Neural cell (in vitro differentiated cells): ENCODE measurements around the gene RHOT1. TPM values are rescaled to one million over a fixed set of nuclear protein-coding genes. Genes with fewer than 3 reads are reported as not detected.

Experiments
- H2AFZ ChIP-seq: fragments of 200-600, 300-800 bp; sonication (generic), shearing (Covaris generic); 2 replicates; pipeline ENCODE4 v1.6.0; 2014; ENCODE audit warnings: low read depth, mild to moderate bottlenecking, antibody characterized with exemption, low read length, moderate library complexity
- H3F3A ChIP-seq: fragments of 200-600 bp; shearing (Covaris generic); 2 replicates; pipeline ENCODE4 v1.6.1; 2016; ENCODE audit warnings: mild to moderate bottlenecking, moderate library complexity, mixed read lengths, antibody characterized with exemption, low read length; ENCODE audit not compliant: insufficient read depth, poor library complexity, severe bottlenecking
- H3K27ac ChIP-seq: fragments of 200-600, 300-800 bp; sonication (generic), shearing (Covaris generic); 2 replicates; pipeline ENCODE4 v1.5.1; 2014; ENCODE audit warnings: mild to moderate bottlenecking, low read length, moderate library complexity
- H3K27me3 ChIP-seq: fragments of 300-800, 200-600 bp; sonication (generic), shearing (Covaris generic); 2 replicates; pipeline ENCODE4 v1.6.0; 2014; ENCODE audit warnings: mild to moderate bottlenecking, low read depth, low read length, moderate library complexity; ENCODE audit not compliant: insufficient read depth
- H3K36me3 ChIP-seq: fragments of 300-800, 200-600 bp; sonication (generic), shearing (Covaris generic); 2 replicates; pipeline ENCODE4 v1.5.1; 2014; ENCODE audit warnings: mild to moderate bottlenecking, antibody characterized with exemption, low read length, moderate library complexity; ENCODE audit not compliant: insufficient read depth
- H3K4me2 ChIP-seq: fragments of 300-800, 200-600 bp; sonication (generic), shearing (Covaris generic); 2 replicates; pipeline ENCODE4 v1.6.0; 2014; ENCODE audit warnings: mild to moderate bottlenecking, low read length
- H3K4me3 ChIP-seq: fragments of 300-800, 200-600 bp; sonication (generic), shearing (Covaris generic); 2 replicates; pipeline ENCODE4 v1.5.1; 2014; ENCODE audit warnings: mild to moderate bottlenecking, low read length, moderate library complexity
- H3K79me2 ChIP-seq: fragments of 200-600 bp; shearing (Covaris generic); replicated peaks from 2 replicates; pipeline ENCODE4 v1.6.0; 2014; ENCODE audit warnings: mild to moderate bottlenecking, low read length, moderate library complexity; ENCODE audit not compliant: insufficient read depth
- H3K9ac ChIP-seq: fragments of 300-800, 200-600 bp; sonication (generic), shearing (Covaris generic); 2 replicates; pipeline ENCODE4 v1.6.1; 2016; ENCODE audit warnings: mild to moderate bottlenecking, low read length, mixed read lengths
- H3K9me2 ChIP-seq: fragments of 200-600 bp; shearing (Covaris generic); 2 replicates; pipeline ENCODE4 v1.6.1; 2016; ENCODE audit warnings: mild to moderate bottlenecking, low read length, mixed read lengths; ENCODE audit not compliant: insufficient read depth
- H3K9me3 ChIP-seq: fragments of 200-600, 300-800 bp; sonication (generic), shearing (Covaris generic); 2 replicates; pipeline ENCODE4 v1.6.1; 2016; ENCODE audit warnings: mild to moderate bottlenecking, mixed run types, low read length, moderate library complexity, mixed read lengths
- H4K20me1 ChIP-seq: fragments of 200-600 bp; shearing (Covaris generic); 2 replicates; pipeline ENCODE4 v1.6.1; 2016; ENCODE audit warnings: mild to moderate bottlenecking, mixed run types; ENCODE audit not compliant: insufficient read depth
- EP300 ChIP-seq: fragments of 450-650 bp; conservative IDR thresholded peaks from 2 replicates; pipeline ENCODE4 v1.6.1; 2014; ENCODE audit warnings: antibody characterized with exemption, mild to moderate bottlenecking, moderate library complexity; ENCODE audit not compliant: poor library complexity, severe bottlenecking
- EZH2 ChIP-seq: fragments of 200-600, 300-800 bp; shearing (Covaris generic), sonication (generic); IDR thresholded peaks from 2 replicates; pipeline ENCODE4 v1.6.1; 2014; ENCODE audit warnings: antibody characterized with exemption, low read length, borderline replicate concordance, mild to moderate bottlenecking; ENCODE audit not compliant: insufficient read depth, poor library complexity, severe bottlenecking
- MXI1 ChIP-seq: fragments of 450-650 bp; conservative IDR thresholded peaks from 2 replicates; pipeline ENCODE4 v1.6.1; 2014; ENCODE audit warnings: antibody characterized with exemption, mild to moderate bottlenecking; ENCODE audit not compliant: poor library complexity, severe bottlenecking
- POLR2AphosphoS5 ChIP-seq: IDR thresholded peaks from 2 replicates; pipeline ENCODE4 v1.6.1; 2012
- RAD21 ChIP-seq: fragments of 450-650 bp; conservative IDR thresholded peaks from 2 replicates; pipeline ENCODE4 v1.6.1; 2014; ENCODE audit warnings: antibody characterized with exemption, mild to moderate bottlenecking, moderate library complexity
- REST ChIP-seq: IDR thresholded peaks from 2 replicates; pipeline ENCODE4 v1.6.1; 2012; ENCODE audit warnings: borderline replicate concordance
- SMC3 ChIP-seq: fragments of 450-650 bp; conservative IDR thresholded peaks from 2 replicates; pipeline ENCODE4 v1.6.1; 2014; ENCODE audit warnings: antibody characterized with exemption, mild to moderate bottlenecking, moderate library complexity; ENCODE audit not compliant: poor library complexity
- TAF1 ChIP-seq: IDR thresholded peaks from 2 replicates; pipeline ENCODE4 v1.6.1; 2012; ENCODE audit warnings: low read depth
- polyA plus RNA-seq: library from polyadenylated mRNA; depleted of rRNA; stranded (reverse); fragments of >200 nt; gene quantifications from 2 replicates; pipeline ENCODE4 v1.2.3, GENCODE V29; 2014
- TF ChIP-seq, protein P1 (sequence below): fragments of 450-650 bp; IDR thresholded peaks from 2 replicates; pipeline ENCODE4 v1.5.1; 2014; ENCODE audit warnings: antibody characterized with exemption, mild to moderate bottlenecking, moderate library complexity; ENCODE audit not compliant: poor library complexity, severe bottlenecking

RHOT1 gene
- polyA plus RNA-seq, 1 donor from 2014 or later, result 99.1 TPM

DNA sequence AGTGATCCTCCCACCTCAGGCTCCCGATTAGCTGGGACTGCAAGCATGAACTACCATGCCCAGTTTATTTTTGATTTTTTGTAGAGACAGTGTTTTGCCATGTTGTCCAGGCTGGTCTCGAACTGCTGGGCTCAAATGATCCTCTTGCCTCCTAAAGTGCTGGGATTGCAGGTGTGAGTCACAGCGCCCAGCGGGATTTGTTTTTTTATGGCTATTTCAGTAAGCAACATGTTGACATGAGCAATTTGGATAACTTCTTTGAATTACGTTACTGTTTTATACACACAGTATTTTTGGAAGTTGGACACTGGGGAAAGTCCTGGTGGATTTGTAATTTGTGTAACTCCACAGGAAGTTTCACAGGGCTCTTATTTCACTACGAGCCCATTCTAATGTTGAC lies 18.5 kb upstream of the RHOT1 start:
- no peaks in the 10 kb centered on the region for H3F3A ChIP-seq
- H4K20me1 ChIP-seq, result no peaks in the 10 kb centered on the region
- no peaks in the 10 kb centered on the region for H3K9me2 ChIP-seq
- H3K4me3 ChIP-seq, result no peak overlapping the region
- no peak overlapping the region for H3K9ac ChIP-seq
- TF ChIP-seq EP300, result no peak
- TF ChIP-seq EZH2, result no peak
- TF ChIP-seq, protein P1, sequence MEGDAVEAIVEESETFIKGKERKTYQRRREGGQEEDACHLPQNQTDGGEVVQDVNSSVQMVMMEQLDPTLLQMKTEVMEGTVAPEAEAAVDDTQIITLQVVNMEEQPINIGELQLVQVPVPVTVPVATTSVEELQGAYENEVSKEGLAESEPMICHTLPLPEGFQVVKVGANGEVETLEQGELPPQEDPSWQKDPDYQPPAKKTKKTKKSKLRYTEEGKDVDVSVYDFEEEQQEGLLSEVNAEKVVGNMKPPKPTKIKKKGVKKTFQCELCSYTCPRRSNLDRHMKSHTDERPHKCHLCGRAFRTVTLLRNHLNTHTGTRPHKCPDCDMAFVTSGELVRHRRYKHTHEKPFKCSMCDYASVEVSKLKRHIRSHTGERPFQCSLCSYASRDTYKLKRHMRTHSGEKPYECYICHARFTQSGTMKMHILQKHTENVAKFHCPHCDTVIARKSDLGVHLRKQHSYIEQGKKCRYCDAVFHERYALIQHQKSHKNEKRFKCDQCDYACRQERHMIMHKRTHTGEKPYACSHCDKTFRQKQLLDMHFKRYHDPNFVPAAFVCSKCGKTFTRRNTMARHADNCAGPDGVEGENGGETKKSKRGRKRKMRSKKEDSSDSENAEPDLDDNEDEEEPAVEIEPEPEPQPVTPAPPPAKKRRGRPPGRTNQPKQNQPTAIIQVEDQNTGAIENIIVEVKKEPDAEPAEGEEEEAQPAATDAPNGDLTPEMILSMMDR, result no peak
- no peak for TF ChIP-seq RAD21
- TF ChIP-seq POLR2AphosphoS5, result no peak
- TF ChIP-seq TAF1, result no peak
- TF ChIP-seq MXI1, result no peak
- TF ChIP-seq REST, result no peak
- TF ChIP-seq SMC3, result no peak
- H3K9me3 ChIP-seq, result no peaks in the 10 kb centered on the region
- no peak overlapping the region for H2AFZ ChIP-seq
- no peaks in the 10 kb centered on the region for H3K27me3 ChIP-seq
- H3K27ac ChIP-seq, result no peak overlapping the region
- H3K79me2 ChIP-seq, result no peaks in the 10 kb centered on the region
- H3K36me3 ChIP-seq, result no peaks in the 10 kb centered on the region
- H3K4me2 ChIP-seq, result no peak overlapping the region

- H3K9ac ChIP-seq, result no peak overlapping the region
- H4K20me1 ChIP-seq, result no peaks in the 10 kb centered on the region
- H3K9me3 ChIP-seq, result no peaks in the 10 kb centered on the region
- no peak overlapping the region for H3K27ac ChIP-seq
- H3K4me3 ChIP-seq, result no peak overlapping the region
- H3K27me3 ChIP-seq, result no peaks in the 10 kb centered on the region
- H2AFZ ChIP-seq, result no peak overlapping the region
- H3K36me3 ChIP-seq, result no peaks in the 10 kb centered on the region
- H3K4me2 ChIP-seq, result no peak overlapping the region
- no peaks in the 10 kb centered on the region for H3K9me2 ChIP-seq
- no peaks in the 10 kb centered on the region for H3F3A ChIP-seq
- no peaks in the 10 kb centered on the region for H3K79me2 ChIP-seq
- TF ChIP-seq MXI1, result no peak
- TF ChIP-seq REST, result no peak
- no peak for TF ChIP-seq SMC3
- TF ChIP-seq, protein P1, result no peak
- TF ChIP-seq RAD21, result no peak
- TF ChIP-seq EZH2, result no peak
- no peak for TF ChIP-seq POLR2AphosphoS5
- TF ChIP-seq EP300, result no peak
- TF ChIP-seq TAF1, result no peak
These were observed 17.1 kb upstream of the RHOT1 start for GRCh38 chr17:32124985-32125847.
